Heart left ventricle (tissue), 16 donors: ENCODE measurements around the gene RESP18. TPM values are rescaled to one million over a fixed set of nuclear protein-coding genes. Genes with fewer than 3 reads are reported as not detected.

Experiments
- ATAC-seq, 4 donors: fragments of 200-7000 bp; cut with Tn5 transposase; one replicate each; pipeline ENCODE4 v1.9.1; 2020 to 2022; ENCODE audit warnings: moderate library complexity in 4 of 4, mild to moderate bottlenecking in 3 of 4, moderate number of reproducible peaks in 1 of 4
- DNase-seq, 5 donors: peaks; one replicate each; pipeline ENCODE4 v3.0.0-alpha.2; 2020
- H3K27ac ChIP-seq, 12 donors: fragments of 200-600 bp; sonication (generic) in 4 of 12; one replicate each; pipeline versions ENCODE4 v1.5.0 to v1.8.0; 2016 to 2022; ENCODE audit warnings: mild to moderate bottlenecking in 2 of 12
- H3K27me3 ChIP-seq, 9 donors: fragments of 200-600 bp; sonication (generic) in 2 of 9; one replicate each; pipeline versions ENCODE4 v1.5.1 to v1.8.0; 2016 to 2022; ENCODE audit warnings: mild to moderate bottlenecking in 3 of 9
- H3K36me3 ChIP-seq, 9 donors: fragments of 200-600 bp; sonication (generic) in 2 of 9; one replicate each; pipeline versions ENCODE4 v1.5.0 to v1.8.0; 2018 to 2022; ENCODE audit warnings: mild to moderate bottlenecking in 2 of 9
- H3K4me1 ChIP-seq, 12 donors: fragments of 200-600 bp; sonication (generic) in 4 of 12; one replicate each; pipeline versions ENCODE4 v1.5.0 to v1.8.0; 2016 to 2022; ENCODE audit warnings: mild to moderate bottlenecking in 3 of 12
- H3K4me3 ChIP-seq, 12 donors: fragments of 200-600 bp; sonication (generic) in 4 of 12; one replicate each; pipeline versions ENCODE4 v1.5.0 to v1.8.0; 2017 to 2022; ENCODE audit warnings: mild to moderate bottlenecking in 9 of 12, moderate library complexity in 4 of 12
- H3K9me3 ChIP-seq, 12 donors: fragments of 200-600 bp; sonication (generic) in 4 of 12; one replicate each; pipeline versions ENCODE4 v1.5.0 to v1.8.0; 2016 to 2022; ENCODE audit warnings: mild to moderate bottlenecking in 1 of 12
- POLR2A ChIP-seq, 2 donors: fragments of 450-650 bp; IDR thresholded peaks; one replicate each; pipeline ENCODE4 v1.6.1; 2017; ENCODE audit warnings: antibody characterized with exemption in 2 of 2, mild to moderate bottlenecking in 2 of 2, moderate library complexity in 2 of 2
- WGBS, 4 donors: extraction: QIAGEN DNeasy Blood & Tissue Kit in 2 of 4; methylation state at CpG; one replicate each; pipeline versions ENCODE4 v1.1.5 to v1.1.7; 2013 to 2018; 5-methylcytosine and 5-hydroxymethylcytosine counted together
- intact Hi-C, 10 donors: fragments of 100-400 bp; cut with DNase I; formaldehyde crosslinking; loops; one replicate each; pipeline versions ENCODE4 v1.11.1 to v1.14.2; 2022
- polyA plus RNA-seq, 2 donors: library from polyadenylated mRNA; stranded (reverse); fragments of 200-250 nt; gene quantifications; one replicate each; pipeline ENCODE4 v1.2.3, GENCODE V29; 2013
- total RNA-seq, 9 donors: library from RNA; depleted of rRNA in 2 of 9; stranded (reverse); fragments of >200 nt in 2 of 9; fragmentation: NEBNext Ultra II Directional in 3 of 9; extraction: Animal tissue kit (Norgen Biotek cat#: 25700) in 3 of 9; gene quantifications; one replicate each; pipeline versions ENCODE4 v1.1.0 to v1.2.4, GENCODE V29; 2016 to 2023
- TF ChIP-seq, protein P1 (sequence below), 12 donors: fragments of 200-600 bp; sonication (generic) in 4 of 12; IDR thresholded peaks; one replicate each; pipeline versions ENCODE4 v1.5.0 to v1.8.0; 2018 to 2022; ENCODE audit warnings: antibody characterized with exemption in 12 of 12, mild to moderate bottlenecking in 5 of 12
- donor health status: ischemic (EF 13 %, LVEDD 7.1; RV severe dilation, severe dysfunction).
- donor health status: healthy with polysubstance abuse.
- donor health status: DM: no; HTN: yes; CAD: no.
- donor health status: DM: no; HTN: no; CAD: no.
- donor health status: ischemic (EF 25% LVEDD 6.9; RV normal size, moderate dysfunction).
- donor health status: ischemic (EF 25% LVEDD 5.7; RV mildly dilated, moderate dysfunction).
- donor health status: healthy.
- donor health status: DM: yes; HTN: yes; CAD: no.
- donor health status: ischemic (EF 35%, LVEDD 5.7; RV mildly dilated, moderate dysfunction).
- donor health status: nonischemic (EF 11% LVEDD 7.7; RV severe dilation, severe dysfunction).
- donor health status: DM: yes; HTN: yes; CAD: no.
- donor health status: PGD.
- donor health status: ischemic (EF 29% LVEDD 5.4; RV normal size, mild dysfunction).
- donor health status: nonischemic (EF 23%, LVEDD 6.1; RV moderate dilation, normal function).

RESP18 gene
- total and polyA plus RNA-seq, 11 donors = not detected

DNA sequence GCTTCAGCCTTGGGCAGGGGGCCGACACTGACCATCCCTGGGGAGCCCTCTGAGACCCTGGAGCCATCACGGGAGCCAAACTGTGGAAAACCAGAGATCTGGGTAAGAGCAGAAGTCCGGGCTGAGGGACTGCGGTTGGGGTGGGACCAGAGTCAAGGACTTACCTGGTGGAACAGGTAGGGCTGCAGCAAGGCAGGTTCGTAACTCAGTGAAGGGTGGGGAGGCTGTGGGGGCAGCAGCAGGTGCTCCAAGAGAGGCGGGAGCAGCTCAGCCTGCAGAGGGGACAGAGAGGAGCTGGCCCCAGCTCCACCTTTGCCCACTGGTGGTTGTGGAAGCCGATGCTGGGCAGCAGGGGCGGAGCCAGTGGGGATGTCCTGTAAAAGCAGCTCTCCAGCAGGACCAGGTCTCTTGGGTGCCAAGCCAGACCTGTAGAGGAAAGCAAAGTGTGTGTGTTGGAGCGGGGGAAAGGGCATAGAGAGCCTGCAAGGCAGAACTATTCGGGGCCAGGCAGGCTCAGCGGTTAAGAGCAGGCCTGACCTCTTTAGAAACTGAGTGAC is 30.1 kb downstream of the RESP18 start:
- Histone ChIP-seq H3K9me3 (no peaks in the 10 kb centered on the region), H3K27ac (no peak overlapping the region), H3K27me3 (peaks cover 0 to 49% (median 9%) of the 10 kb centered on the region in 9 donors), H3K4me1 (peaks cover 0 to 7% (median 0%) of the 10 kb centered on the region in 12 donors), H3K36me3 (no peaks in the 10 kb centered on the region), H3K4me3 (no peak overlapping the region)
- no peak for TF ChIP-seq POLR2A (IDR thresholded peaks at IDR 0.05)
- TF ChIP-seq, protein P1, sequence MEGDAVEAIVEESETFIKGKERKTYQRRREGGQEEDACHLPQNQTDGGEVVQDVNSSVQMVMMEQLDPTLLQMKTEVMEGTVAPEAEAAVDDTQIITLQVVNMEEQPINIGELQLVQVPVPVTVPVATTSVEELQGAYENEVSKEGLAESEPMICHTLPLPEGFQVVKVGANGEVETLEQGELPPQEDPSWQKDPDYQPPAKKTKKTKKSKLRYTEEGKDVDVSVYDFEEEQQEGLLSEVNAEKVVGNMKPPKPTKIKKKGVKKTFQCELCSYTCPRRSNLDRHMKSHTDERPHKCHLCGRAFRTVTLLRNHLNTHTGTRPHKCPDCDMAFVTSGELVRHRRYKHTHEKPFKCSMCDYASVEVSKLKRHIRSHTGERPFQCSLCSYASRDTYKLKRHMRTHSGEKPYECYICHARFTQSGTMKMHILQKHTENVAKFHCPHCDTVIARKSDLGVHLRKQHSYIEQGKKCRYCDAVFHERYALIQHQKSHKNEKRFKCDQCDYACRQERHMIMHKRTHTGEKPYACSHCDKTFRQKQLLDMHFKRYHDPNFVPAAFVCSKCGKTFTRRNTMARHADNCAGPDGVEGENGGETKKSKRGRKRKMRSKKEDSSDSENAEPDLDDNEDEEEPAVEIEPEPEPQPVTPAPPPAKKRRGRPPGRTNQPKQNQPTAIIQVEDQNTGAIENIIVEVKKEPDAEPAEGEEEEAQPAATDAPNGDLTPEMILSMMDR (IDR thresholded peaks at IDR 0.05) = no peak
- intact Hi-C loops = loop anchor here in 2 of 10 donors (5.0 to 10.0 kb wide), 2 partner anchors 245 to 248 kb away; no protein-coding TSS in a partner anchor
- ATAC-seq (no peak), DNase-seq (no peak)
- WGBS, 4 donors = 71 to 82% (median 76%) methylated on average over 11 of the region's 11 CpGs

DNA sequence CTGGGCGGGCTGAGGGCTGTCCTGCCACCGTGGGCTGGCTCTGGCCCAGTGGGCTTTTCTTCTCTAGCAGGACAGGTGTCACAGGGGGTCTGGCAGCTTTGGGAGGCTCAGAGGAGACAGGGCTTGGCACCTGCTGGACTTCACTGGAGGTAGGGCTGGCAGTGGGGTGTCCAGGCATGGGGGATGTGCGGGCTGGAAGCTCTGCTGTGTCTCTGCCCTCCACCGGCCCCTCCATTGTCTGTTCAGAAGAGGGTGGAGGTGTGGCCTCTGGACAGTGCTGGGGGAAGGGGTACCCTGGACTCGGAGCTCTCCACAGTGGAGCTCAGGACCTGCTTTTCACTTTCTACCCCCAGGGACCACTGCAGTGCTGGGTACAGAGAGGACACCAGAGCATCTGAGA is 32.5 kb downstream of the RESP18 start:
- Histone ChIP-seq H3K27ac (no peak overlapping the region), H3K4me1 (peaks cover 0 to 11% (median 3%) of the 10 kb centered on the region in 12 donors), H3K27me3 (peaks cover 0 to 37% (median 8%) of the 10 kb centered on the region in 9 donors), H3K9me3 (no peaks in the 10 kb centered on the region), H3K36me3 (no peaks in the 10 kb centered on the region), H3K4me3 (no peak overlapping the region)
- no peak for ATAC-seq
- TF ChIP-seq POLR2A (IDR thresholded peaks at IDR 0.05) = no peak
- TF ChIP-seq, protein P1 (IDR thresholded peaks at IDR 0.05) = no peak
- no peak for DNase-seq
- 61 to 72% (median 61%) methylated on average over 3 to 5 of the region's 5 CpGs for WGBS, 4 donors
- intact Hi-C loops = loop anchor here in 2 of 10 donors (5.0 to 10.0 kb wide), 2 partner anchors 243 to 245 kb away; no protein-coding TSS in a partner anchor

DNA sequence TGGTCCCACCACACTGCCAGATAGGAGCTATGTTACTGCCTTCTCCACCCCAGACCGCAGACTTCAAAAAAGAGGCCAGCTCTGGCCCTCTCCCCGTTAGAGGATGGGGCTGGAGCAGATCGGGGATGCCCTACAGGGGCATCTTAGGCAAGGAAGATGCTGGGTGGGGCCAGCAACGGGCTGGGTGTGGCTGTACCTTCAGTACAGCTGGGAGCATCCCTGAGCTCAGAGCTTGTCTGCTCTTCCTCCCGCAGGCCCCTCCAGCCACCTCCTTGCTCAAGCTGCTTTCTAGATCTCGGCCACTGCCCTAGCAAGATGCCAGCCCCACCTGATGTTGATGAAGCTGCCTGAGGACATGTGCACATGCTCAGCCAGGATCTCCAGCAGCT is 33.2 kb downstream of the RESP18 start:
- Histone ChIP-seq H3K27me3 (peaks cover 0 to 31% (median 8%) of the 10 kb centered on the region in 9 donors), H3K4me3 (no peak overlapping the region), H3K36me3 (no peaks in the 10 kb centered on the region), H3K27ac (no peak overlapping the region), H3K9me3 (no peaks in the 10 kb centered on the region), H3K4me1 (peaks cover 0 to 14% (median 6%) of the 10 kb centered on the region in 12 donors)
- TF ChIP-seq, protein P1 (IDR thresholded peaks at IDR 0.05) = no peak
- TF ChIP-seq POLR2A (IDR thresholded peaks at IDR 0.05) = no peak
- ATAC-seq (no peak), DNase-seq (no peak)
- intact Hi-C loops = loop anchor here in 8 of 10 donors (2.0 to 10.0 kb wide), 9 partner anchors 55 to 245 kb away; partner anchors contain the start of genes NHEJ1 (in 4 of the 8), CNPPD1 (in 3 of the 8), RETREG2 (in 3 of the 8) and DNPEP (in 2 of the 8)
- WGBS, 4 donors = 74 to 82% (median 79%) methylated on average over 5 to 6 of the region's 6 CpGs

DNA sequence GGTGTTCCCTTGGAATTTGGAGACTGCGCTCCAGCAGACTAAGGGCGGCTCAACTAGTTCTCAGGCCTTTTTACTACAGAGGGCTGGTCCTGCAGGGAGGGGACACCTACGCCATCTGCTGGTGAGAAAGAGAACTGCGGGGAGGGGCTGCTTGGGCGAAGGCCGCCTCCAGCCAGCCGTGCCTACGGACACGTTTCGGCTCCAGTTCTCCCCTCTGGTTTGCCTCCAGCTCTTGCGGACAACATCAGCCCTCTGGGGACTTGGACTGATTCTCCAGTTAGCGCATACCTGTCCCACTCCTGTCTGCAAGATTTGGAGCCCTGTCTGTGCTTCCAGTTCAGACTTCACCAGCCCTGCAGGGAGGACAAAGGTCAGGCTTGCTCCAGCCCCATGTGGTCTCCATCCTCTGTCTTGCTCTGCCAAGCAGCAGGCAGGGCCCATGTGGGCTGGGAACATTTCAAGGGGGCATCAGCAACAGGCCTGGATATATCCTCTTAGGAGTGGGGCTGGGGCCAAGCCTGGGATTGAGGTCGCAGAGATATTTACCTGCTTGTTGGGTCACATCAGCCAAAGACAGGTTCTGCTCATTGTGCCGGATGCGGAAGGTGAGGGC is 33.7 kb downstream of the RESP18 start:
- Histone ChIP-seq H3K27ac (no peak overlapping the region), H3K9me3 (no peaks in the 10 kb centered on the region), H3K27me3 (peaks cover 0 to 29% (median 8%) of the 10 kb centered on the region in 9 donors), H3K36me3 (no peaks in the 10 kb centered on the region), H3K4me1 (peaks cover 0 to 19% (median 9%) of the 10 kb centered on the region in 12 donors), H3K4me3 (no peak overlapping the region)
- 19 to 30% (median 22%) methylated on average over 9 to 15 of the region's 15 CpGs for WGBS, 4 donors
- ATAC-seq = peak; percentile 69 to 79 (median 72)
- TF ChIP-seq POLR2A (IDR thresholded peaks at IDR 0.05) = no peak
- TF ChIP-seq, protein P1 (IDR thresholded peaks at IDR 0.05) = peak; percentile 96 to 100 (median 98)
- DNase-seq = peak; percentile 82 to 91 (median 85)
- intact Hi-C loops = loop anchor here in 8 of 10 donors (1.0 to 10.0 kb wide), 11 partner anchors 22 to 244 kb away; partner anchors contain the start of genes NHEJ1 (in 7 of the 8), CNPPD1 (in 3 of the 8), RETREG2 (in 3 of the 8) and DNPEP (in 2 of the 8)
